GM18519 (cell line): ENCODE results near the gene VAV2.

Source experiments
- ATAC-seq: cut with Tn5 transposase; IDR thresholded peaks from one replicate; pipeline ENCODE4 v1.9.1; 2021; ENCODE audit warnings: mild to moderate bottlenecking, moderate library complexity; ENCODE audit not compliant: unreplicated experiment, low FRiP score

Gene VAV2

GRCh38 chr9:133737774-133738639 lies 254.1 kb downstream of the VAV2 start, which contains the start of gene SARDH:
Gene SARDH (minus strand): TSS chr9:133738352. CDS start chr9:133734173, 4,179 bp downstream.
- no peak for ATAC-seq

GRCh38 chr9:133737071-133737773 lies 254.9 kb downstream of the VAV2 start:
- no peak for ATAC-seq

GRCh38 chr9:133735931-133736330 lies 256.2 kb downstream of the VAV2 start:
- ATAC-seq, result no peak

GRCh38 chr9:133735415-133735775 lies 256.7 kb downstream of the VAV2 start:
- ATAC-seq, result no peak

GRCh38 chr9:133734590-133735414 lies 257.3 kb downstream of the VAV2 start:
- no peak for ATAC-seq

- ATAC-seq, result no peak
Observed at GRCh38 chr9:133733796-133734533, 258.2 kb downstream of the VAV2 start.

GRCh38 chr9:133733421-133733795 lies 258.7 kb downstream of the VAV2 start:
- ATAC-seq, result no peak

- no peak for ATAC-seq
Observed at GRCh38 chr9:133732639-133733408, 259.3 kb downstream of the VAV2 start.

- ATAC-seq, result no peak
Observed at GRCh38 chr9:133731876-133732638, 260.1 kb downstream of the VAV2 start.

- no peak for ATAC-seq
Observed at GRCh38 chr9:133730994-133731715, 261.0 kb downstream of the VAV2 start.

- no peak for ATAC-seq
Observed at GRCh38 chr9:133729617-133730281, 262.4 kb downstream of the VAV2 start.

GRCh38 chr9:133728856-133729616 lies 263.1 kb downstream of the VAV2 start:
- no peak for ATAC-seq

GRCh38 chr9:133727876-133728441 lies 264.2 kb downstream of the VAV2 start:
- ATAC-seq, result no peak

GRCh38 chr9:133727277-133727875 lies 264.7 kb downstream of the VAV2 start:
- no peak for ATAC-seq

GRCh38 chr9:133726401-133727276 lies 265.5 kb downstream of the VAV2 start:
- ATAC-seq, result no peak
